ENCODE data around the gene ADRA2A. TPM values are rescaled to one million over a fixed set of nuclear protein-coding genes. Genes with fewer than 3 reads are reported as not detected.

The ADRA2A gene
- total RNA-seq, 4 donors from 2014 or later = 1.0 to 9.1 (median 3.5) TPM

- TF ChIP-seq CTCF (IDR thresholded peaks at IDR 0.05) = no peak
- no peak for TF ChIP-seq POLR2A (IDR thresholded peaks at IDR 0.05)
- no peaks in the 10 kb centered on the region for H3K9me3 ChIP-seq
- H3K4me1 ChIP-seq = no peaks in the 10 kb centered on the region
- H3K4me3 ChIP-seq (replicated peaks in 1 of 3) = no peak overlapping the region
- H3K27ac ChIP-seq = no peak overlapping the region
- no peaks in the 10 kb centered on the region for H3K36me3 ChIP-seq
- 68 to 72% methylated on average over 5 to 8 of the region's 8 CpGs for WGBS, 2 donors
- no peak for DNase-seq
- intact Hi-C loops (cut with DNase I) = no loop called here
- H3K27me3 ChIP-seq = no peaks in the 10 kb centered on the region
Measured at GRCh38 chr10:111117528-111118277, 40.9 kb downstream of the ADRA2A start.

GRCh38 chr10:111118758-111119157 is 41.9 kb downstream of the ADRA2A start:
- WGBS, 2 donors = 87 to 89% methylated on average over 3 of the region's 3 CpGs

GRCh38 chr10:111119637-111120036 is 42.8 kb downstream of the ADRA2A start:
- Histone ChIP-seq H3K9me3 (no peaks in the 10 kb centered on the region), H3K27me3 (no peaks in the 10 kb centered on the region), H3K36me3 (no peaks in the 10 kb centered on the region), H3K4me1 (no peaks in the 10 kb centered on the region), H3K4me3 (replicated peaks in 1 of 3) (no peak overlapping the region), H3K27ac (no peak overlapping the region)
- no peak for DNase-seq
- 67 to 93% methylated on average over 4 of the region's 4 CpGs for WGBS, 2 donors
- intact Hi-C loops (cut with DNase I) = no loop called here
- TF ChIP-seq CTCF (IDR thresholded peaks at IDR 0.05) (no peak), POLR2A (IDR thresholded peaks at IDR 0.05) (no peak)

More at GRCh38 chr10:111118758-111119157, 41.9 kb downstream of the ADRA2A start:
- Histone ChIP-seq H3K4me3 (replicated peaks in 1 of 3) (no peak overlapping the region), H3K36me3 (no peaks in the 10 kb centered on the region), H3K9me3 (no peaks in the 10 kb centered on the region), H3K4me1 (no peaks in the 10 kb centered on the region), H3K27ac (no peak overlapping the region), H3K27me3 (no peaks in the 10 kb centered on the region)
- DNase-seq = no peak
- no peak for TF ChIP-seq POLR2A (IDR thresholded peaks at IDR 0.05)
- no peak for TF ChIP-seq CTCF (IDR thresholded peaks at IDR 0.05)
- intact Hi-C loops (cut with DNase I) = no loop called here

GRCh38 chr10:111122127-111122526 is 45.3 kb downstream of the ADRA2A start:
- no peak overlapping the region for H3K4me3 ChIP-seq (replicated peaks in 1 of 3)
- no peaks in the 10 kb centered on the region for H3K36me3 ChIP-seq
- TF ChIP-seq CTCF (IDR thresholded peaks at IDR 0.05) = no peak
- no peak for TF ChIP-seq POLR2A (IDR thresholded peaks at IDR 0.05)
- H3K27me3 ChIP-seq = no peaks in the 10 kb centered on the region
- no peaks in the 10 kb centered on the region for H3K9me3 ChIP-seq
- H3K27ac ChIP-seq = no peak overlapping the region
- intact Hi-C loops (cut with DNase I) = no loop called here
- no peak for DNase-seq
- no peaks in the 10 kb centered on the region for H3K4me1 ChIP-seq

GRCh38 chr10:111123883-111124282 is 47.1 kb downstream of the ADRA2A start:
- no peak for DNase-seq
- H3K36me3 ChIP-seq = no peaks in the 10 kb centered on the region
- no peaks in the 10 kb centered on the region for H3K27me3 ChIP-seq
- TF ChIP-seq POLR2A (IDR thresholded peaks at IDR 0.05) = no peak
- no peaks in the 10 kb centered on the region for H3K9me3 ChIP-seq
- H3K4me3 ChIP-seq (replicated peaks in 1 of 3) = no peak overlapping the region
- WGBS, 2 donors = 90 to 93% methylated on average over 6 of the region's 6 CpGs
- no peak overlapping the region for H3K27ac ChIP-seq
- intact Hi-C loops (cut with DNase I) = no loop called here
- no peaks in the 10 kb centered on the region for H3K4me1 ChIP-seq
